ENCODE results near the gene ATP2A3. TPM values are rescaled to one million over a fixed set of nuclear protein-coding genes. Genes with fewer than 3 reads are reported as not detected.

ATP2A3 gene
- total and polyA plus RNA-seq, 2 donors (not counting 3 experiments of a cell fraction or from before 2014, with no cell fraction given): 0.37 to 0.55 TPM

DNA sequence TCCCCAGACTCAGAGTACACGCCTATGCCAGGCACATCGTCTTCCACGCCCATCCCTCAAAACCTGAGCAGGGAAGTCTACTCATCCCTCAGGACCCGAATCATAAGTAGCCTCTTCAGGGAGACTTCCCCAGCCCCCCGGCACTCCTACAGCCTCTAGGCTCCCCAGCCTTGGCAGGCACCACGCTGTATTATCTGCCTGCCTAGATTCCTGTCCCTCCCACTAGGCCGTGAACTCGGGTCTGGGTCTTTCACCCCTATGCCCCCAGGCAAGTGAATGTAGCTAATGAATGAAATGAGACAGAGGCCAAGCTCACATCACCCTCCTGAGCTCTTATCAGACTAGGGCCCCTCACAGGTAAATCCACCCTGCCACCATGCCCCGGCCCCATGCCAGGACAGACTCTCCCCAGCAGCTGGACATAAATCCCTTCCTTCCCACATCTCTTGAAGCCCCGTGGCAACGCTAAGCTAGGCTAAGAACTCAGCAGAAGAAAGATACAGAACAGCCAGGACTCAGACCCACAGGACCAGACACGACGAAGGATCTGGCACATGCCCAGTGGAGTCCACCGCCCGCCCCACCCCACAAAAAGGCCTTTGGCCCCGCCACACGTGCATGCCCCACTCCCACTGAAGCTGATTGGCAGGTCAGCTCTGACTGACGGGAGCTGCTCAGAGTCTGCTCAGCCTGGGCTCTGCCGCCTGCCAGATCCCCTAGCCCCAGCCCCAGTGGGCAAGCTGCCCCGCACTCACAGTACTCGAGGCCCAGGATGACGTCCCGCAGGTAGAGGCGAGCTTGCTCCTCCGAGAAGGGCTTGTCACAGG is 84.4 kb downstream of the ATP2A3 start:
- ChIA-PET POLR2A (no interaction called here), CTCF (interaction anchor here (0.7 to 1.5 kb wide), 3 partner anchors 13 to 144 kb away, joined by 3 to 6 read pairs (median 3); partner anchors contain the start of gene CAMKK1)
- Histone ChIP-seq H3K27me3 (ENCODE audit: control insufficient read depth in 2 of 2, insufficient read depth in 2 of 2, low read length in 2 of 2) (no peaks in the 10 kb centered on the region), H3K4me3 (replicated peaks in 1 of 3; ENCODE audit: insufficient read depth in 1 of 3, low read depth in 1 of 3, low read length in 3 of 3) (no peak overlapping the region), H3K36me3 (ENCODE audit: control insufficient read depth in 2 of 2, extremely low read depth in 1 of 2, insufficient read depth in 2 of 2, low read length in 2 of 2) (peaks cover 0 to 5% of the 10 kb centered on the region in 2 experiments), H3K27ac (ENCODE audit: insufficient read depth, low read depth, low read length) (no peak overlapping the region), H3K9me1 (replicated peaks; ENCODE audit: control insufficient read depth, extremely low read depth, insufficient read depth, low read length) (no peaks in the 10 kb centered on the region), H3K4me1 (ENCODE audit: control insufficient read depth, extremely low read depth, insufficient read depth, low read length) (no peaks in the 10 kb centered on the region), H3K4me2 (ENCODE audit: insufficient read depth, low read length) (no peak overlapping the region), H2AFZ (ENCODE audit: low read depth, low read length) (no peak overlapping the region), H3K9me3 (replicated peaks; ENCODE audit: control insufficient read depth, insufficient read depth, low read length) (no peaks in the 10 kb centered on the region), H3K79me2 (ENCODE audit: control insufficient read depth, insufficient read depth, low read length) (no peaks in the 10 kb centered on the region), H4K20me1 (replicated peaks; ENCODE audit: control insufficient read depth, extremely low read depth, insufficient read depth, low read length) (no peaks in the 10 kb centered on the region), H3K9ac (replicated peaks; ENCODE audit: extremely low read depth, insufficient read depth, low read length) (no peak overlapping the region)
- BruUV-seq (replicated peaks): no TSS peak
- dilution Hi-C loops (cut with MboI; ENCODE audit: extremely low pct_ligation_motif_present, low sequenced_read_pairs) (no loop called here), intact Hi-C loops (cut with micrococcal nuclease) (no loop called here)
- TF ChIP-seq FOS (IDR thresholded peaks at IDR 0.05; ENCODE audit: borderline replicate concordance, insufficient read depth, low read length) (no peak), JUN (IDR thresholded peaks at IDR 0.05; ENCODE audit: borderline replicate concordance, insufficient read depth, insufficient read length, low read depth) (no peak), POLR2A (IDR thresholded peaks at IDR 0.05; ENCODE audit: low read depth, low read length) (no peak)
- TF ChIP-seq, protein P1, sequence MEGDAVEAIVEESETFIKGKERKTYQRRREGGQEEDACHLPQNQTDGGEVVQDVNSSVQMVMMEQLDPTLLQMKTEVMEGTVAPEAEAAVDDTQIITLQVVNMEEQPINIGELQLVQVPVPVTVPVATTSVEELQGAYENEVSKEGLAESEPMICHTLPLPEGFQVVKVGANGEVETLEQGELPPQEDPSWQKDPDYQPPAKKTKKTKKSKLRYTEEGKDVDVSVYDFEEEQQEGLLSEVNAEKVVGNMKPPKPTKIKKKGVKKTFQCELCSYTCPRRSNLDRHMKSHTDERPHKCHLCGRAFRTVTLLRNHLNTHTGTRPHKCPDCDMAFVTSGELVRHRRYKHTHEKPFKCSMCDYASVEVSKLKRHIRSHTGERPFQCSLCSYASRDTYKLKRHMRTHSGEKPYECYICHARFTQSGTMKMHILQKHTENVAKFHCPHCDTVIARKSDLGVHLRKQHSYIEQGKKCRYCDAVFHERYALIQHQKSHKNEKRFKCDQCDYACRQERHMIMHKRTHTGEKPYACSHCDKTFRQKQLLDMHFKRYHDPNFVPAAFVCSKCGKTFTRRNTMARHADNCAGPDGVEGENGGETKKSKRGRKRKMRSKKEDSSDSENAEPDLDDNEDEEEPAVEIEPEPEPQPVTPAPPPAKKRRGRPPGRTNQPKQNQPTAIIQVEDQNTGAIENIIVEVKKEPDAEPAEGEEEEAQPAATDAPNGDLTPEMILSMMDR (IDR thresholded peaks at IDR 0.05; ENCODE audit: extremely low read depth in 1 of 2, insufficient read depth in 1 of 2, low read depth in 1 of 2, low read length in 2 of 2): no peak
- no peak for FAIRE-seq
- no peak for DNase-seq (ENCODE audit: low read depth, low spot score)

DNA sequence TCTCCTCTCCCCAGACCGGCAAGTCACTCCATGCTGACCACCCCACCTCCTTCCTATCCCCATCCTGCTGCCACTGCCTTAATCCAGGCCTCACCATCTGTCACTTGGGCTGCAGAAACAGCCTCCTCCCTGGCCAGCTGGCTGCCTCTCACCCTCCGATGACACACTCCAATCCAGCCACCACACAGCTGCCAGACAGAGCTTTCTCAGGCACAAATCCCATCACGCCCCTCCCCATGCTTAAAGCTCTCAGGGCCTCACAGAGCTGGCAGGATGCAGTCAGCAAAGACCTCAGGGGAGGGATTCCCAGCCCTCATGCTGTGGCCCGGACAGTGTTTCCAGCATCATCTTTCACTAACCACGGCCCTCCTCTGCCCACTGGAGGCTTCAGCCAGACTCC is 85.1 kb downstream of the ATP2A3 start:
- H2AFZ ChIP-seq (ENCODE audit: low read depth, low read length): no peak overlapping the region
- no peaks in the 10 kb centered on the region for H4K20me1 ChIP-seq (replicated peaks; ENCODE audit: control insufficient read depth, extremely low read depth, insufficient read depth, low read length)
- no peak overlapping the region for H3K4me2 ChIP-seq (ENCODE audit: insufficient read depth, low read length)
- no peaks in the 10 kb centered on the region for H3K4me1 ChIP-seq (ENCODE audit: control insufficient read depth, extremely low read depth, insufficient read depth, low read length)
- H3K9me1 ChIP-seq (replicated peaks; ENCODE audit: control insufficient read depth, extremely low read depth, insufficient read depth, low read length): no peaks in the 10 kb centered on the region
- no peak overlapping the region for H3K27ac ChIP-seq (ENCODE audit: insufficient read depth, low read depth, low read length)
- FAIRE-seq (no peak), DNase-seq (ENCODE audit: low read depth, low spot score) (no peak)
- intact Hi-C loops (cut with micrococcal nuclease) (no loop called here), dilution Hi-C loops (cut with MboI; ENCODE audit: extremely low pct_ligation_motif_present, low sequenced_read_pairs) (no loop called here)
- H3K4me3 ChIP-seq (replicated peaks in 1 of 3; ENCODE audit: insufficient read depth in 1 of 3, low read depth in 1 of 3, low read length in 3 of 3): no peak overlapping the region
- peaks cover 0 to 5% of the 10 kb centered on the region in 2 experiments for H3K36me3 ChIP-seq (ENCODE audit: control insufficient read depth in 2 of 2, extremely low read depth in 1 of 2, insufficient read depth in 2 of 2, low read length in 2 of 2)
- no peaks in the 10 kb centered on the region for H3K79me2 ChIP-seq (ENCODE audit: control insufficient read depth, insufficient read depth, low read length)
- H3K27me3 ChIP-seq (ENCODE audit: control insufficient read depth in 2 of 2, insufficient read depth in 2 of 2, low read length in 2 of 2): no peaks in the 10 kb centered on the region
- BruUV-seq (replicated peaks): no TSS peak
- ChIA-PET POLR2A (no interaction called here), CTCF (interaction anchor here (1.1 to 1.2 kb wide), 2 partner anchors 35 kb away, joined by 5 to 6 read pairs; no protein-coding TSS in a partner anchor)
- H3K9me3 ChIP-seq (replicated peaks; ENCODE audit: control insufficient read depth, insufficient read depth, low read length): no peaks in the 10 kb centered on the region
- TF ChIP-seq EZH2 (IDR thresholded peaks at IDR 0.05; ENCODE audit: borderline replicate concordance, low read depth, low read length, severe bottlenecking) (no peak), JUN (IDR thresholded peaks at IDR 0.05; ENCODE audit: borderline replicate concordance, insufficient read depth, insufficient read length, low read depth) (no peak), POLR2A (IDR thresholded peaks at IDR 0.05; ENCODE audit: low read depth, low read length) (no peak), MYC (IDR thresholded peaks at IDR 0.05; ENCODE audit: low read depth, low read length) (no peak), GATA2 (IDR thresholded peaks at IDR 0.05; ENCODE audit: insufficient read depth, insufficient read length, low read depth, low read length) (no peak), FOS (IDR thresholded peaks at IDR 0.05; ENCODE audit: borderline replicate concordance, insufficient read depth, low read length) (no peak), POLR2AphosphoS5 (IDR thresholded peaks at IDR 0.05; ENCODE audit: insufficient read depth, low read depth, low read length) (no peak)
- TF ChIP-seq, protein P2, sequence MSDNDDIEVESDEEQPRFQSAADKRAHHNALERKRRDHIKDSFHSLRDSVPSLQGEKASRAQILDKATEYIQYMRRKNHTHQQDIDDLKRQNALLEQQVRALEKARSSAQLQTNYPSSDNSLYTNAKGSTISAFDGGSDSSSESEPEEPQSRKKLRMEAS (IDR thresholded peaks at IDR 0.05; ENCODE audit: insufficient read depth, insufficient read length): no peak
- TF ChIP-seq, protein P1 (IDR thresholded peaks at IDR 0.05; ENCODE audit: extremely low read depth in 1 of 2, insufficient read depth in 1 of 2, low read depth in 1 of 2, low read length in 2 of 2): no peak
- no peak overlapping the region for H3K9ac ChIP-seq (replicated peaks; ENCODE audit: extremely low read depth, insufficient read depth, low read length)
